GM12892 (cell line): ENCODE data around the gene SURF4.

Experiments used
- DNase-seq: peaks from one replicate; pipeline ENCODE4 v3.0.0; 2011; ENCODE audit not compliant: insufficient read length
- FAIRE-seq: peaks from 2 replicates; lab custom pipeline; 2011; peaks lifted over from hg19 to GRCh38; lab: Jason Lieb, UNC
- POLR2A ChIP-seq: IDR thresholded peaks from 2 replicates; pipeline ENCODE4 v1.6.1; 2011; ENCODE audit warnings: low read depth, low read length, control low read depth
- POLR2AphosphoS5 ChIP-seq: IDR thresholded peaks from 2 replicates; pipeline ENCODE4 v1.6.1; 2011; ENCODE audit warnings: low read depth, low read length, control low read depth
- TAF1 ChIP-seq: IDR thresholded peaks from 2 replicates; pipeline ENCODE4 v1.6.1; 2011; ENCODE audit warnings: low read depth, mild to moderate bottlenecking, control low read depth, low read length, borderline replicate concordance

Gene SURF4

DNA sequence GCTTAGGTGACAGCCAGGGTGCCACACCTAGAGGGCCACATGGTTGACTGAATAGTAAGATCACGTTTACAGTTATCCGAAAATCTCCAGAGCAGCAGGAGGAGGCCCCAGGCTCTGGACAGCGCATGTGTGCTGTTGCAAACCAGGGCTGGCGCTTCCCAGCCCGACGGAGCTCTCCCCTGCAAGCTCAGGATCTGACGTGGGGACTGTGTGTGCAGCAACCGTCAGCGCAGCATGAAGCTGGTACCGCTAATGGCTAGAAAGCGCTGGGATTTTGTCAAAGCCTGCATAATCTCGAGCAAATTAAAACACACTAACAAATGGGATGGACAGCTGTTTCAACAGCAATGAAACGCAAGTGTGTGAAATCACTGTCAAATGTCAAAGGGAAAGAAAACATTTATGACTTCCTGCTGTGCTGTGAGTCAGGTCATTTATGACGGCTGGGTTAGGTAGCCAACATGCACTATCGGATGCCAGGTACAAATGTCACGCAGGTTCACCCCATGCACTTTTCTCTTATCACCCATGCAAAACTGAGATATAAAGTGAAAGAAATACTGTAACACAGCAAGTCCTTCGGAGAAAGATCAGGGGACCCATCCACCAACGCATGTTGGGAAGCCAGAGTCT is 7.5 kb downstream of the SURF4 start:
- DNase-seq (no peak), FAIRE-seq (no peak)
- no peak for TF ChIP-seq POLR2AphosphoS5
- no peak for TF ChIP-seq TAF1
- TF ChIP-seq POLR2A = no peak; the same call in 1 of the 2 replicates

- DNase-seq = no peak
- TF ChIP-seq TAF1 (no peak), POLR2A (no peak), POLR2AphosphoS5 (no peak)
- FAIRE-seq = no peak
Measured at GRCh38 chr9:133367778-133368177, 8.1 kb downstream of the SURF4 start.

DNA sequence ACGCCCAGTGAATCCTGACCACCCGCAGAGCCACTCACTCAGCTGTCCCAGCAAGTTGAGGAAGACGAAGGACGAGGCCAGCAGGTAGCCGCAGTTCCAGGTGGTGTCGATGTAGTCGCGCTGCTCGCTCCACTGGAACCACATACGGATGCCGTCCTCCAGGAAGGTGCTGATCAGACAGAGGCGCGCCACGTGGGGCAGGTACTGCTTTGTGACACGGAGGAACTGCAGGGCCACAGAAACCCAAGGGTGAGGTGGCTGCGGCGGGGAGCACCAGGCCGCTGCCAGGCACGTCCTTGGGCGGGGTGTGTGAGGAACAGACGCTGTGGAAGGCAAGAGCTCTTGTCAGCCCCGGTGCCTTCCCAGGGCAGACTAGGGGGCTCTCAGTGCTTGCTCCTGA is 8.6 kb downstream of the SURF4 start:
- TF ChIP-seq POLR2A (0 out of 2 replicates have a peak, but pooled peaks have one; percentile 16), TAF1 (no peak), POLR2AphosphoS5 (no peak)
- no peak for FAIRE-seq

DNA sequence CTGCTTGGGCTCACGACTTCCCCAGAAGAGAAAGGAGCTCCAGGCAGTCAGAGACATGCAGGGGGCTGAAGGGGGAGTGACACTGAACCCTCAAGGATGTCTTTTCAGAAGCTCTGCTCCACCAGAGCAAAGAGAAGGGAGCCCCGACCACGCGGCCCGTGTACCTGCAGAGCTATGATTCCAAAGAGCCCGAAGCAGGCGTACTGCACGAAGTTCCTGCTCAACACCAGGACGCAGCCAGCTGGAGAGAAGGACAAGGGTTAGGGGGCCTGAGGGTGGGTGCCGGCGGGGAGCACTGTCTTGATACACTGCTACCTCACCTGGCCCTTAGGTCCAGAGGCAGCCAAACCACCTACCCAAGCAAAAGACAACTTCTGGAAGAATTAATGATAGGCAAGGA is 9.4 kb downstream of the SURF4 start:
- FAIRE-seq (no peak), DNase-seq (no peak)
- TF ChIP-seq TAF1 (no peak), POLR2AphosphoS5 (no peak), POLR2A (no peak)

More for the DNA sequence above, 8.6 kb downstream of the SURF4 start:
- DNase-seq = no peak

- TF ChIP-seq TAF1 (no peak), POLR2A (no peak; the same call in 1 of the 2 replicates), POLR2AphosphoS5 (peak; percentile 34; the same call in 1 of the 2 replicates)
- DNase-seq = no peak
- no peak for FAIRE-seq
Measured at GRCh38 chr9:133362359-133363044, 13.4 kb downstream of the SURF4 start.

GRCh38 chr9:133361507-133362092 is 14.3 kb downstream of the SURF4 start:
- no peak for FAIRE-seq
- TF ChIP-seq TAF1 (no peak), POLR2A (no peak; the same call in 1 of the 2 replicates), POLR2AphosphoS5 (peak; percentile 38)
- no peak for DNase-seq

DNA sequence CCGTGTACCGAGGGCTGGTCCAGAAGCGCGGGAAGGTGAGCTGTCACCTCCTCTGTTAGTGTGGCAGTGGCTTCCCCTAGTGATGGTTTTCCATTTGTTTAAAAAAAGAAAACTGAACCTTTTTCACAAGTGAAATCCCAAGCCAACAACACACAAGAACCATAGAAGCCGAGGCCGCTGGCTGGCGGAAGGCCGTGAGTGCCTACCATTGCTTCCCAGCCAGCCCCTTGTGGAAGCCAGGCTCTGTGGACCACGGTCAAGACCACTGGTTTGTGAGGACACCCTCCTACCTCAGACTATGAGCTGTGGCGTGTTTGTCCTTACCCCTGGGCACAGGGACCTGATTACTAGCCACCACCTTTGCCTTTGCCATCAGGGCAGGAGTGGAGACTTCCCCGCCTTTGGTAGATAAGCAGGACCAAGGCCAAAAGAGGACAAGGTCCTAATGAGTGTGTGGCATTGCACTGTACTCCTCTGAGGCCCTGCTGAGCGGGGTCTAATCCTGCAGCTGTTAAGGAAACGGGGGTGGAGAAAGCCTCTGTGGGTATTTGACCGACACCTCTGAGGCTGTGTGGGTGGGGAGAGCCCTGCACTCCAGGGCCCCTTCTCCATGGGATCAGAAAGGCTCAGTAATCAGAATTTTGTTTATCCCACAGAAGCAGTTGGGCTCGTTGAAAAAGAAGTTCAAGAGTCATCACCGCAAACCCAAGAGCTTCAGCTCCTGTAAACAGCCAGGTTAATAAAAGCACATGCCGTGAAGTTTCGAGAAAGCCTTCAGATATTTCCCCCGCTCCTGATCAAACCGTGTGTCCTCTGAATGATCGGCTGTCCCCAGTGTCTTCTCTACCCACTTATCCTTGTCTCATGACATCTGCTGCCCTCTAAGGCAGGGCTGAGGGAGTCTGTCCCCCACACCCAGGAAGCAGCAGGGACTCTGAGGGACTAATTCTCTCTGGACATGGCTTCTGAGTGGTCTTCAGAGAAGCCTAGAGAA is 15.2 kb downstream of the SURF4 start:
- TF ChIP-seq TAF1 = no peak
- peak; percentile 39; the same call in 1 of the 2 replicates for TF ChIP-seq POLR2AphosphoS5
- 0 out of 2 replicates have a peak, but pooled peaks have one; percentile 38 for TF ChIP-seq POLR2A
- no peak for FAIRE-seq
- DNase-seq = no peak

DNA sequence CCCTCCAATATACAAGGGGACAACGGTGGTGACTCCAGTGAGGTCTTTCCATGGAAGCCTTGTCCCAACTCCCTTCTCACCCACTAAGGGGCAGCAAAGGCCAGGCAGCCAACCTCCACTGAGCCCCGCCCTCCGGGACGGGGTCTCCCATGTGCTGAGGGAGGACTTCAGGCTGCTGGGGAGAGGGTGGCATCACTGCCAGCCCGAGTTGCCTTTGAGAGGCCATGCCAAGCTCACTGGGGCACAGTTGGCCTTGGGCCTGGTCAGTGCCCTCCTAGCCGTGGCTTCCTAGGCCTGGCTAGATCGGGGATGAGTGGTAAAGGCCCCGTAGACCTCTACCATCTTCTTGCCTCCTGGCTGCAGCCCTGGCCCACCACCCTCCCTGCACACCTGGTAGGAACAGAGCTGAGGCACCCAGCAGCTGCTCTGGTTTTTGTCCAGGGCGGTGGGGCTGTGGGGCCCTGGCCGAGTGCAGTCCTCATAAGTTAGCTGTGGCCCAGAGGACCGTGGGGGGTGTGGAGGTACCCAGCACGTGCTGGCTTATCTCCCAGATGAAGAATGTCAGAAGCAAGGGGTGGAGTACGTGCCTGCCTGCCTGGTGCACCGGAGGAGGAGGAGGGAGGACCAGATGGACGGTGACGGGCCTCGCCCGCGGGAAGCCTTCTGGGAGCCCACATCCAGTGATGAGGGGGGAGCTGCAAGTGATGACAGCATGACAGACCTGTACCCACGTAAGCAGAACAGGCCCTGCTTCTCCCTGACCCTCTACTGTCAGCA is 16.3 kb downstream of the SURF4 start:
- FAIRE-seq (no peak), DNase-seq (no peak)
- TF ChIP-seq TAF1 = no peak
- TF ChIP-seq POLR2A = no peak
- no peak for TF ChIP-seq POLR2AphosphoS5

- FAIRE-seq (no peak), DNase-seq (no peak)
- TF ChIP-seq POLR2AphosphoS5 (no peak), TAF1 (no peak), POLR2A (no peak)
Measured at GRCh38 chr9:133357656-133358055, 18.2 kb downstream of the SURF4 start.

GRCh38 chr9:133356391-133357091 is 19.3 kb downstream of the SURF4 start, which contains the start of the genes SURF1 and SURF2:
SURF1 (minus strand) TSS chr9:133356487; CDS start chr9:133356453, 34 bp downstream.
SURF2 (plus strand) TSS chr9:133356550; CDS start chr9:133356593, 43 bp downstream.
- TF ChIP-seq POLR2A (peak; percentile 73), TAF1 (peak; percentile 80; the same call in 1 of the 2 replicates), POLR2AphosphoS5 (0 out of 2 replicates have a peak, but pooled peaks have one; percentile 25)
- FAIRE-seq (peak; percentile 80), DNase-seq (peak; percentile 92)
